COLO668 (cell line): ENCODE measurements around the gene TMEM154.

Experiments used
- DNase-seq: peaks from one replicate; lab custom pipeline; 2025; ENCODE audit not compliant: unreplicated experiment; lab: John Stamatoyannopoulos, UW

TMEM154 gene, protein sequence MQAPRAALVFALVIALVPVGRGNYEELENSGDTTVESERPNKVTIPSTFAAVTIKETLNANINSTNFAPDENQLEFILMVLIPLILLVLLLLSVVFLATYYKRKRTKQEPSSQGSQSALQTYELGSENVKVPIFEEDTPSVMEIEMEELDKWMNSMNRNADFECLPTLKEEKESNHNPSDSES

GRCh38 chr4:152679414-152680281 is at the start of gene TMEM154:
Gene TMEM154, minus strand, starts transcription at chr4:152679997. Its CDS starts 64 bp downstream, at chr4:152679933.
- DNase-seq: peak; percentile 71

GRCh38 chr4:152729466-152729865 is 49.7 kb upstream of the TMEM154 start:
- DNase-seq: no peak

DNA sequence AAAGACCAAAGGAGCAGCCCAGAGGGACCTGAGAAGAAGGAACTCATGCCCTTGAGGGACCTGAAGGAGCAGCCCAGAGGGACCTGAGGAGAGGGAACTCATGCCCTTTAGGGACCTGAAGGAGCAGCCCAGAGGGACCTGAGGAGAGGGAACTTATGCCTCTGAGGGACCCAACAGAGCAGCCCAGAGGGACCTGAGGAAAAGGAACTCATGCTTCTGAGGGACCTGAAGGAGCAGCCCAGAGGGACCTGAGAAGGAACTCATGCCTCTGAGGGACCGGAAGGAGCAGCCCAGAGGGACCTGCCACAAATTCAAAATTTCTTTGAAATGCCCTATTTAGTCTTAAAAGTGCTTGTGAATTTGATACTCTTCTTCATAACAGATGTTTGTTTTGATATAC is 48.5 kb upstream of the TMEM154 start:
- DNase-seq: no peak

DNA sequence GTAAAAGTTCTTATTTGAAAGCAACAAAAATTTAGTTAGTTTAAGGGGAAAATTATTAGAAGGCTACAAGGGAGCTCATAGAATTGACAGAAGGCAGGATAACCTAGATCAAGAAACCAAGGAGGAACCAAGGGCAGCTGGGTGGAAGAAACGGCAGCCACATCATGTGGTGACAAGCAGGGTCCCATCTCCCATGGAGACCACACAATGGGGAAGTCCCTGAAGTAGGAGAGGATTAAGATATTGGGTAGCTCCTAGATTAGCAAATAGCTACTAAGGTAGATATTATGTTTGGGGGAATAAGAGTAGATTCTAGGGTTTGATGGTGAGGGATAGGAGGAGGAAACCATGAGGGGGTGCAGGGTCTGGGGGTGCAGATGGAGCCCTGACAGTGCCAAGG is 48.0 kb upstream of the TMEM154 start:
- no peak for DNase-seq

DNA sequence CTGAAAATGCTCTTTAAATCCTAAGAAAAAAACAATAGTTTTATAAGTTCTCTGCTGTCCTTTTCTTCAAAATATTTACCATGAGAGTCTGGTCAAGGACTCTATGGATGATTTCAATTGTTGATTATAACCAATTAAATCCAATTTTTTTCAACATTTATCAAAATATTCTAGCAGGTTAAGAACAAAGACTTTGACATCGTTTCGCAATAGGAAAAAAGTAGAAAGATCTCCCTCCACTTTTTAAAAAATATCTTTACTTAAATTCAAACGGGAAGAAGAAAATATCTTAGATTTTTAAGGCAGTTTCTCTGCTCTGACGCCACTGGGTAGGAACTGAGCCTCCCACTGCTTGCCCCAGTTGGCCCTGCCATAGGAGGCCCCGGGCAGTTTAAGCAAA is 44.7 kb upstream of the TMEM154 start:
- no peak for DNase-seq

DNA sequence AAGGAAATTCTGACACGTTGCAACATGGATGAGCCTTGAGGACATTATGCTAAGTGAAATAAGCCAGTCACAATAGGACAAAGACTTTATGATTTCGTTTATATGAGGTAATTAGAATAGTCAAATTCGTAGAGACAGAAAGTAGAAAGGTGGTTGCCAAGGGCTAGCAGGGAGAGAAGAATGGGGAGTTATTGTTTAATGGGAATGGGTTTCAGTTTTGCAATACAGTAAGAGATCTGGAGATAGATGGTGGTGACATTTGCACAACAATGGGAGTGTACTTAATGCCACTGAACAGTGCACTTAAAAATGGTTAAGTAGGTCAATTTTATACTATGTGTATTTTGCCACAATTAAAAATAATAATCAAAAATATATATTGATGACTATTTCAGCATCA is 43.4 kb upstream of the TMEM154 start:
- DNase-seq: no peak

DNA sequence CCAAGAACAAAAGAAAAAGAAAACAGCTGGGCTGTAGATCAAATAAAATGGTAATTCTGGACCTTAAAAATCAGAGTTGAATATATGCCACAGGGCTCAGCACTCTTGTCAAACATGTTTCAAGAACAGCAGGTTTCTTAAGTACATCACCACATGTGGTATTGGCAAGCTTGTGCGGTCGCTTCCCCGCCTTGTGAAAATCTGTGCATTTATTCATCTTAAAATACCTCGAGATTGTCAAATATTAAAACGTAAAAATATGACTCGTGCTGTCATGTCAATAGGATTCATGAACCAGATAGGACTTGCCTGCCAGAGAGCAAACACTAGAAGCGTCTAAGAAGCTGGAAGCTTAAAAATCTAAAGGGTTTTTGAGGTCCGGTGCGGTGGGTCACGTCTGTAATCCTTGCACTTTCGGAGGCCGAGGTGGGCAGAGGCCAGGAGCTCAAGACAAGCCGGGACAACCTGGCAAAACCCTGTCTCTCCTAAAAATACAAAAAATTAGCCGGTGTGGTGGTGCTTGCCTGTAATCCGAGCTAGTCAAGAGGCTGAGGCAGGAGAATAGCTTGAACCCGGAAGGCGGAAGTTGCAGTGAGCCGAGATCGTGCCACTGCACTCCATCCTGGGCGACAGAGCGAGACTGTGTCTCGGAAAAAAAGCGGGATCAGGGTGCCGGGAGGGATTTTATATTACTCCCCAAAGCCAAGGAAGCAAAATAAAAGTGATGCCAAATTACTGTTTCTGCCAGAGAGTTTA is 40.2 kb upstream of the TMEM154 start:
- no peak for DNase-seq

- DNase-seq: no peak
These were observed 39.5 kb upstream of the TMEM154 start for GRCh38 chr4:152719291-152719690.

- no peak for DNase-seq
These were observed 35.3 kb upstream of the TMEM154 start for GRCh38 chr4:152715076-152715475.

GRCh38 chr4:152713951-152714705 is 34.3 kb upstream of the TMEM154 start:
- DNase-seq: no peak

- DNase-seq: no peak
These were observed 30.1 kb upstream of the TMEM154 start for GRCh38 chr4:152709675-152710438.

DNA sequence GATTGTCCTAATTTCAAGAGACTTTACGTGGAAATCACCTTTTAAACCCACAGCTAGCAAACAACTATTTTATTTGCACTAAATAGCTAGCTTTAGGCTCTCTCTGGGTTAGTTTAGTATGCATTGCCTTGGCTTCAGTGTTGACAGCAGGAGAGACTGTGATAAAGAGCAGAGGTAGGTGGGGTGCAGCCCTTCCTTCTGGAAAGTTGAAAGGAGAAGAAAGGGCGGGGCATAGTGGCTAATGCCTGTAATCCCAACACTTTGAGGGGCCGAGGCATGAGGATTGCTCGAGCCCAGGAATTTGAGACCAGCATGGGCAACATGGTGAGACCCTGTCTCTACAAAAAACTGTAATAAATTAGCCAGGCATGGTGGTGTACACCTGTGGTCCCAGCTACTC is 29.0 kb upstream of the TMEM154 start:
- no peak for DNase-seq

DNA sequence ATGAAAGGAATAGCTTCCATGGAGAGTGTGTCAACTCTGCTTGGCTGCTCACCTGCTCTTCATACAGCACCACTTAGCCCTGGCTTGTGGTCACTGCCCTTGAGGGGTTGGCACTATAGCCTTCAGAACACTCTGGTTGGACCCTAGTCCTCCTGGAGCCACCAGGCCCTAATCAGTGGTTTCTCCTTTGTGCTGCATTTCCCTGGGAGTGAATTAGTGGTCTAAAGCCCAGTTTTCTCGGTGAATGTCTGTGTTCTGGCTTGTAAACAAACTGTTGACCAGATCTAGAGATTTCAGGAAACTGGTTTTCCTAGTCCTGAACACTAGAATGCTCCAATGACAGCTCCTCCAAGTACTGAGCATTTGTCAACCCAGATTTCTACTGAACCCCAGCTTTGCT is 28.6 kb upstream of the TMEM154 start:
- no peak for DNase-seq

DNA sequence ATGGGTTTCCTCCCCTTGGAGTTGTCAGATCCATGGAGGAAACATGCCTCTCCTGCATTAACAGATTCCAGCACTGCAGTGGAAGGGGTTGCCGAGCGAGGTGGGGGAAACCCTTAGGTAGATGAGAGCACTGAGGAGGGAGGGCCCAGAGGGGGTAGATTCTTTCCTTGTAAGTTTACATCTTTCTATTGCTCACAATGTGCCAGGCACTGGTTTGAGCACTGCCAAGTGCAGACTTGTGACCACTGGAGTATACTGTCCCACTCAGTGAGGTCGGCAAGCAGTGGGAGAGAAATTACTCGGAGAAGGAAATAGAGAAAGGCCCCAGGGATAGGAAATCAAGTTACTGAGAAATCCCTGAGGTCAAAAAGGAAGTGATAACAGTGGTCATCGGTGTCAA is 27.8 kb upstream of the TMEM154 start:
- no peak for DNase-seq

DNA sequence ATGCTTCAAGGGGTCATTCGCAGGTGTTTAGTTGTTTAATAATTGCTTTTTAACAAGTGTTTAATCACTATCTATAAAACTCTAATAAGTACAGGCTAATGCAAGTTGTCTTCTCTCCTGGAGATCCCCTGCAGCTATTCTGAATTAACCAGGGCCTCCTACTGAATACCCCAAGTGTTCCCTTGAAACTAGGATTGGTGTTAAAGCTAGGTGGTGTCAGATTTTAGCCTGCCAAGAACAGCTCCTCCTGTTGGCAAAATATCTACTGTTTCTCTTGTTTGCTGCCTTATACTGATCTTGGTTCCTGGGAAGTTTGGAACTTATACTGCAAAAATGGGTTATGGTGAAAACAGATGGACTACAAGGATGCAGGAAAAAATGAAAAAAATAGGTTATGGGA is 26.1 kb upstream of the TMEM154 start:
- no peak for DNase-seq

- no peak for DNase-seq
These were observed 25.0 kb upstream of the TMEM154 start for GRCh38 chr4:152704788-152705187.

DNA sequence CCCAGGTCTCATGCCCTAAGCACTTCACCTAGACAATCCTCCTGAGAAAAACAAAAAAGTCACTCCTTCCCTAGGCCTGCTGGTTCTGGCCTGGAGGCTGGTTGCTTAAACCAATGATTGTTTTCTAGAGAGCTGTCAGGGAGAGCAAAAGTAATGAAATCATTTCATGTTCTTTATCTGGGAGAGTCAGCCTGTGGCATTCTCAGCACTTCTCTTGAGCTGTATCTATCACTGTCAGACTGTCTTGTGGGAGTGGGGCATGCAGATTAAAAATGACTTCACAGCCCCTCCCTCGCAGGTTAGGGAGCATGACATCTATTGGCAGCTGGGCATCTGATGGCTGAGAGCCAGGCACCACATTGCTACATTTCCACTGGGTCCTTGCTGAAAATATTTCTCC is 20.4 kb upstream of the TMEM154 start:
- DNase-seq: no peak

- no peak for DNase-seq
These were observed 19.5 kb upstream of the TMEM154 start for GRCh38 chr4:152699313-152699712.

DNA sequence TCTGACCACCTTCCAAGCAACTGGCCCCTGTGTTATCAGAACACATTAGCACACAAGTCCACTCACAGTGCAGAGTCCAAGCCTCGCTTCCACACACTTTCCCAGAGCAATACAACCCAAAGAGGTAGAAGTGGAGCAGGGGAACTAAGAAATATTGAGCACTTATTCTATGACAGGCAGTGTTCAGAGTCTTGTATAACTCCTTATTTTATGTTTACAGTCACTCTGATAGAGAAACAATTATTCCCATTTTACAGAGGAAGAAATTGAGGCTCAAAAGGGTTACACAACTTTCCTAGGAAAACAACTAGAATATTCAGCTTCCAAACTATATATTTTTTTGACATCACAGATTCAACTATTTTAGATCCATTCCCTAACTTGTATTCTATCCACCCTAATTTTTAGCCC is 18.3 kb upstream of the TMEM154 start:
- no peak for DNase-seq

DNA sequence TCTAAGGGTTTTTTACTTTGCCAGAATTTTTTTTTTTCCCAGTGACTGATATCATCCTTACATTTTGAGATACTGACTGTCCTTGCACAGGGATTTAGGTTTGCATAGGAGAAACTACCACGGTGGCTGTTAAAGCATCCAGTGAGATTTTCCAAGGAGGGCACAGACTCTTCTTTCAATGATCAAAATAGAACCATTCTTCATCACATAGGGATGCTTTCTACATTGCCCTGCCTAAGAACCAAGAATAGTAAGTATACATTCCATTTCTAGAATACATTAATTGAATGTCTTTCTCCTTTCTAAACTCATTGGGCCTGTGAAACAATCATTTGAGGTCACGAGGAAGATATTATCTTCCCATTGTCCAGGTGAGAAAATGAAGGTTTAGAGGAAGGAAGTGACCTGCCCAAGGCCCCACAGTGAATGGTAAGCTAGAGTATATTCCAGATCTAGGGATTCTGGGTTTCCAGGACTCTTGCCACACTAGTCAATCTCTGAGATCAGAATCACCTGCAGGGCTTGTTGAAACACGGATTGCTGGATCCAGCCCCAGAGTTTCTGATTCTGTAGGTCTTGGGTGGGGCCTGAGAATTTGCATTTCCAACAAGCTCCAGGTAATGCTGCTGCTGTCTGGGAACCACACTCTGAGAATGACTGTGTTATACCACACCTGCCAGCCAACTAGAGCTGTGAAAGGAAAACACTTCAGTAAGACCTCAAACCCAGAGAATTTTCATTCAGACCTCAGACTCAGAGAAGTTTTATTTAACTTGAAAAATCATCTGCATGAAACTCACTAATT is 17.7 kb upstream of the TMEM154 start:
- DNase-seq: no peak
